ENCODE results near the gene THPO. TPM values are rescaled to one million over a fixed set of nuclear protein-coding genes. Genes with fewer than 3 reads are reported as not detected.

Gene THPO
- total RNA-seq, 1 donor from 2014 or later: not detected

DNA sequence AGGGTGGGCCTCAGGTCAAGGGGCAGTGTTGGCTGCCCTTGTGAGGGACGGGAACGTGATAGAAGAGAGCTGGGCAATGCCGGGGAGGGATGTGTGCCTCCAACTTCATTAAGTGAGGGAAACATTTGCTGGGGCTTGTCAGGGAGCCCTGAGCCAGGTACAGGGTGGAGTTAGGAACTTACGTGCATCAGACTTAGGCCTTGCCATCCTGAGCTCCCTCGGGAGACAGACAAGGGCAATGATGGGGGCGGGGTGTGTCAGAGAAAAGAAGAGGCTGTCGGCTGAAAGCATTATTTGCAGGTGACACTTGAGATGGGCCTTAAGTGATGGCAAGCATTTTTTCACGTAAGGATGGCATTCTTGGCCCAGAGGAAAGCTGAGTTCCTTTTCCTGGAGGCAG is 39.0 kb downstream of the THPO start:
- H3K36me3 Mint-ChIP-seq (ENCODE audit: low read depth): peaks cover 11% of the 10 kb centered on the region
- H3K4me3 Mint-ChIP-seq (ENCODE audit: unreplicated experiment): no peak overlapping the region
- peaks cover 49% of the 10 kb centered on the region for H3K4me1 Mint-ChIP-seq (ENCODE audit: low read depth)
- H3K27ac Mint-ChIP-seq (ENCODE audit: unreplicated experiment): no peak overlapping the region
- TF ChIP-seq, protein P1, sequence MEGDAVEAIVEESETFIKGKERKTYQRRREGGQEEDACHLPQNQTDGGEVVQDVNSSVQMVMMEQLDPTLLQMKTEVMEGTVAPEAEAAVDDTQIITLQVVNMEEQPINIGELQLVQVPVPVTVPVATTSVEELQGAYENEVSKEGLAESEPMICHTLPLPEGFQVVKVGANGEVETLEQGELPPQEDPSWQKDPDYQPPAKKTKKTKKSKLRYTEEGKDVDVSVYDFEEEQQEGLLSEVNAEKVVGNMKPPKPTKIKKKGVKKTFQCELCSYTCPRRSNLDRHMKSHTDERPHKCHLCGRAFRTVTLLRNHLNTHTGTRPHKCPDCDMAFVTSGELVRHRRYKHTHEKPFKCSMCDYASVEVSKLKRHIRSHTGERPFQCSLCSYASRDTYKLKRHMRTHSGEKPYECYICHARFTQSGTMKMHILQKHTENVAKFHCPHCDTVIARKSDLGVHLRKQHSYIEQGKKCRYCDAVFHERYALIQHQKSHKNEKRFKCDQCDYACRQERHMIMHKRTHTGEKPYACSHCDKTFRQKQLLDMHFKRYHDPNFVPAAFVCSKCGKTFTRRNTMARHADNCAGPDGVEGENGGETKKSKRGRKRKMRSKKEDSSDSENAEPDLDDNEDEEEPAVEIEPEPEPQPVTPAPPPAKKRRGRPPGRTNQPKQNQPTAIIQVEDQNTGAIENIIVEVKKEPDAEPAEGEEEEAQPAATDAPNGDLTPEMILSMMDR (IDR thresholded peaks at IDR 0.05): no peak
- H3K27me3 Mint-ChIP-seq (ENCODE audit: low read depth): no peaks in the 10 kb centered on the region
- DNase-seq (ENCODE audit: low spot score): no peak
- H3K9me3 Mint-ChIP-seq (ENCODE audit: low read depth): no peaks in the 10 kb centered on the region

DNA sequence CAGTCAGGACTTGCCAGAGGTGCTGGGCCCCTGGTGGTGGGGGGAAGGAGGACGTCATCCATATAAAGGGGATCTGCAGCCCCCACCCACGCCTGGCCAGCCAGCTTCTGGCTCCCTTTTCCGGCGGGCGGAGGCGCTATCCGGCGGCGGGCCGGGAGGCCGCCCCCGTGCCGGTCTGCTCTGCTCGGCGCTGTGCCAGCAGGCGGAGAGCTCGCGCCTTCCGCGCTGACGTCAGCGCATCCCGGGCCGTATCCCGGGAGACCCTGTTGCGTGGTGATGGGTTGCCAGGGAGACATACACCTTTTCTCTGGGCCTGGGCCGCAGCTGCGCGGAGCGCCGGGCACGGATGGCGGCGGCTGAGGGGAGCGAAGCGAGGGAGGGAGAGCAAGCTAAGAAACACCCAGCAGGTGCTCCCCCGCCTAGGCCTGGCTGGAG is 39.5 kb downstream of the THPO start:
- TF ChIP-seq, protein P1 (IDR thresholded peaks at IDR 0.05): peak; percentile 41
- H3K4me1 Mint-ChIP-seq (ENCODE audit: low read depth): peaks cover 50% of the 10 kb centered on the region
- H3K9me3 Mint-ChIP-seq (ENCODE audit: low read depth): no peaks in the 10 kb centered on the region
- DNase-seq (ENCODE audit: low spot score): no peak
- H3K4me3 Mint-ChIP-seq (ENCODE audit: unreplicated experiment): peak overlapping the region; percentile 6
- peaks cover 15% of the 10 kb centered on the region for H3K36me3 Mint-ChIP-seq (ENCODE audit: low read depth)
- H3K27me3 Mint-ChIP-seq (ENCODE audit: low read depth): no peaks in the 10 kb centered on the region
- H3K27ac Mint-ChIP-seq (ENCODE audit: unreplicated experiment): peak overlapping the region; percentile 61

DNA sequence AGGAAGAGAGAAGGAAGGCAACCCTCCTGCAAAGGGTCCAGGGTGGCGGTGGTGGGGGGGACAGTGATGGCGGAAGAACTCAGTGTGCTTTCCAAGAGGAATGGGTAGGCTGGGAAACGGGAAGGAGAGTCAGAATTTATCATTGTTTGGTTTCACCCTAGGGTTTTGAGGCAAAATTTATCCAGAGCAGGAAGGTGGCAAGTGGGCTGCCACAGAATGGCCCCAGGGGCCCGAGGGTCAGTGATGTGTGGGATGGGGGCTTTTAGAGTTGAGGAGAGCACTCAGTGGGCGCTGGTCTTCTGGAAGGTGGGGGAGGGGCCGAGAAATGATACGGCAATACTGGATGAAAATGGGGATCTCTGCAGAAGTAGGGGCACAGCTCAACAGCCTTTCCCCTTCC is 40.0 kb downstream of the THPO start:
- no peaks in the 10 kb centered on the region for H3K27me3 Mint-ChIP-seq (ENCODE audit: low read depth)
- TF ChIP-seq, protein P1 (IDR thresholded peaks at IDR 0.05): no peak
- peaks cover 21% of the 10 kb centered on the region for H3K36me3 Mint-ChIP-seq (ENCODE audit: low read depth)
- H3K9me3 Mint-ChIP-seq (ENCODE audit: low read depth): no peaks in the 10 kb centered on the region
- DNase-seq (ENCODE audit: low spot score): no peak
- H3K4me3 Mint-ChIP-seq (ENCODE audit: unreplicated experiment): peak overlapping the region; percentile 25
- H3K4me1 Mint-ChIP-seq (ENCODE audit: low read depth): peaks cover 47% of the 10 kb centered on the region
- peak overlapping the region; percentile 77 for H3K27ac Mint-ChIP-seq (ENCODE audit: unreplicated experiment)

DNA sequence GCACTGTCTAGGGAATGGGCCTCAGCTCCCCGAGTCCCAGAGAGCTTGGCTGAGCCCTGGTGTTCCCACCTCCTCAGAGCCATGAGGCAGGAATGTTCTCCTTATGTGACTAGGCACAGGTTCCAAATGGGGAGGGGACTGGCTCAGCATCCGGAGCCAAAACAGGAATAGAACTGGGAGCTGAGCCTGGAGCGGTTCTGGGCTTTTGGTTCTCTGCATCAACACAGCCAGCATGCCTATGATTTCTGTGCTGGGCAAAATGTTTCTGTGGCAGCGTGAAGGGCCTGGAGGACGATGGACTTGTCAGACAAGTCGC is 40.6 kb downstream of the THPO start, which contains the start of gene FAM131A:
Gene FAM131A, plus strand, starts transcription at position 202 of the 316 bp plus-strand sequence. Its CDS starts 31 bp downstream, at position 233.
- Mint-ChIP-seq H3K4me1 (ENCODE audit: low read depth) (peaks cover 50% of the 10 kb centered on the region), H3K27me3 (ENCODE audit: low read depth) (no peaks in the 10 kb centered on the region), H3K36me3 (ENCODE audit: low read depth) (peaks cover 24% of the 10 kb centered on the region), H3K9me3 (ENCODE audit: low read depth) (no peaks in the 10 kb centered on the region), H3K4me3 (ENCODE audit: unreplicated experiment) (peak within 1 kb of the TSS; percentile 80), H3K27ac (ENCODE audit: unreplicated experiment) (peak within 1 kb of the TSS; percentile 91)
- DNase-seq (ENCODE audit: low spot score): no peak
- TF ChIP-seq, protein P1 (IDR thresholded peaks at IDR 0.05): no peak

DNA sequence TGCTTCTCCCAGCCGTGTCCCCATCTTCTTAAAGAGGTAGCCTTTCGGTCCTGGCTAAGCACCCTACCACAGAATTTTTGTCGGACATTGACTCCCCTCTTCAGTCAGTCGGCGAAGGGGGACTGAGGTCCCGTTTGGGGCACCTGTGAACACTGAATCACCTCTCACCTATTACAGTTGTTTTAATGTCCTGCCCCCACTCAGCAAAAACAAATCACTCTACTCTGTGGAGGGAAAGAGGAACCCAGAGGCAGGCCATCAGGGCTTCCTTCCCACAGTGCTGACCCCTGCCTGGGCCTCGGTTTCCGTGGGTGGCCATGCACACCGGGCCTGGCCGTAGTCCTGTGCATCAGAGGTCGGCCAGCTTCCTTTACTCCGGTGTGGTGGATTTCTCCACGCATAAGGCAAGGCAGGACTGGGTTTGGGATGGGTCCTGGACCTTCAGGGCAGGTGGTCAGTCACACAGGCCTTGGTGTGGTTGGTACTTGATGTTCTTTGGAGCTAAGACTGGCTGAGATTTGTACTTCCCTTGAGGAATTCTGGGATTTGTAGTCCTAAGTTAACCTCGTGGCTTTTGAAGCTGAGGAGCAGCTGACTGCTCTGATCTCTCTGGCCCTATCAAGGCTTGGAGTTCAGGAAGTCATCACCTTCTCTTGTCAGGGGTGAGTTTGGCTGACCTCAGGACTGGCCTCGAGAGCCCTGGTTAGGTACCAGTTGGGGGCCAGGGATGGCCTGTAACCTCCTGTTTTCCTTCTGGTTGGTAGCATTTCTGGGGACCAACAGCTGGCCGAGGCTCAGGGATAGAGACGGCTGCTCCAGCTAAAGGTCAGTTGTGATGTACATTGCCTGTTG is 41.2 kb downstream of the THPO start:
- Mint-ChIP-seq H3K27ac (ENCODE audit: unreplicated experiment) (peak overlapping the region; percentile 91), H3K27me3 (ENCODE audit: low read depth) (no peaks in the 10 kb centered on the region), H3K4me3 (ENCODE audit: unreplicated experiment) (peak overlapping the region; percentile 80), H3K9me3 (ENCODE audit: low read depth) (no peaks in the 10 kb centered on the region), H3K36me3 (ENCODE audit: low read depth) (peaks cover 29% of the 10 kb centered on the region), H3K4me1 (ENCODE audit: low read depth) (peaks cover 55% of the 10 kb centered on the region)
- TF ChIP-seq, protein P1 (IDR thresholded peaks at IDR 0.05): no peak
- no peak for DNase-seq (ENCODE audit: low spot score)

Data from chondrocyte (in vitro differentiated cells).